Colonic mucosa (tissue), 4 donors: ENCODE results near the gene AXIN2. TPM values are rescaled to one million over a fixed set of nuclear protein-coding genes. Genes with fewer than 3 reads are reported as not detected.

Source experiments
- DNase-seq: peaks from one replicate; pipeline ENCODE4 v3.0.0-alpha.2; 2020
- H3K27ac ChIP-seq: fragments of 200-600 bp; one replicate; pipeline ENCODE4 v1.8.0; 2021
- H3K27me3 ChIP-seq: fragments of 200-600 bp; one replicate; pipeline ENCODE4 v1.8.0; 2021
- H3K36me3 ChIP-seq: fragments of 200-600 bp; one replicate; pipeline ENCODE4 v1.8.0; 2021
- H3K4me1 ChIP-seq: fragments of 200-600 bp; one replicate; pipeline ENCODE4 v1.8.0; 2021; ENCODE audit warnings: mild to moderate bottlenecking
- H3K4me3 ChIP-seq: fragments of 200-600 bp; one replicate; pipeline ENCODE4 v1.8.0; 2021
- H3K9ac ChIP-seq, 2 donors: one replicate each; pipeline ENCODE4 v1.7.0; 2013; ENCODE audit warnings: control low read depth in 2 of 2, low read depth in 2 of 2, low read length in 2 of 2
- H3K9me3 ChIP-seq: fragments of 200-600 bp; one replicate; pipeline ENCODE4 v1.8.0; 2021
- CTCF ChIP-seq: fragments of 200-600 bp; IDR thresholded peaks from one replicate; pipeline ENCODE4 v1.8.0; 2022; ENCODE audit warnings: antibody characterized with exemption, mild to moderate bottlenecking
- intact Hi-C: fragments of 100-400 bp; cut with DNase I; formaldehyde crosslinking; loops from one replicate; pipeline ENCODE4 v1.14.1; 2022
- total RNA-seq, 2 donors: library from RNA; stranded (reverse); fragmentation: NEBNext Ultra II Directional in 1 of 2; extraction: Animal tissue kit (Norgen Biotek cat#: 25700) in 1 of 2; gene quantifications; one replicate each; pipeline ENCODE4 v1.2.1, GENCODE V29; 2021
- donor health status: healthy.
- donor health status: DM: no; HTN: no; CAD: no.
- donor health status: DM: no; HTN: no; CAD: no.

AXIN2 gene
- total RNA-seq, 2 donors from 2014 or later = 38.0 to 41.6 TPM

GRCh38 chr17:65588181-65588808 is 26.8 kb upstream of the AXIN2 start:
- Histone ChIP-seq H3K9ac (peak overlapping the region in 1 of 2 donors; percentile 60), H3K27ac (peak overlapping the region; percentile 32), H3K36me3 (no peaks in the 10 kb centered on the region), H3K4me3 (no peak overlapping the region), H3K4me1 (no peaks in the 10 kb centered on the region), H3K9me3 (no peaks in the 10 kb centered on the region), H3K27me3 (no peaks in the 10 kb centered on the region)
- TF ChIP-seq CTCF = no peak
- DNase-seq = peak; percentile 86
- intact Hi-C loops = no loop called here

GRCh38 chr17:65587534-65588180 is 26.2 kb upstream of the AXIN2 start:
- intact Hi-C loops = no loop called here

GRCh38 chr17:65586899-65587298 is 25.5 kb upstream of the AXIN2 start:
- H3K9me3 ChIP-seq = no peaks in the 10 kb centered on the region
- H3K27me3 ChIP-seq = no peaks in the 10 kb centered on the region
- no peaks in the 10 kb centered on the region for H3K36me3 ChIP-seq
- intact Hi-C loops = no loop called here
- H3K4me1 ChIP-seq = no peaks in the 10 kb centered on the region
- TF ChIP-seq CTCF = no peak
- H3K27ac ChIP-seq = no peak overlapping the region
- no peak for DNase-seq
- H3K4me3 ChIP-seq = no peak overlapping the region
- H3K9ac ChIP-seq = no peak overlapping the region

More at GRCh38 chr17:65587534-65588180, 26.2 kb upstream of the AXIN2 start:
- H3K9me3 ChIP-seq = no peaks in the 10 kb centered on the region
- no peak for DNase-seq
- no peaks in the 10 kb centered on the region for H3K4me1 ChIP-seq
- no peak overlapping the region for H3K4me3 ChIP-seq
- no peaks in the 10 kb centered on the region for H3K27me3 ChIP-seq
- TF ChIP-seq CTCF = no peak
- no peak overlapping the region for H3K9ac ChIP-seq
- no peaks in the 10 kb centered on the region for H3K36me3 ChIP-seq
- H3K27ac ChIP-seq = no peak overlapping the region

GRCh38 chr17:65584604-65585521 is 23.4 kb upstream of the AXIN2 start:
- H3K4me3 ChIP-seq = no peak overlapping the region
- no peaks in the 10 kb centered on the region for H3K9me3 ChIP-seq
- intact Hi-C loops = no loop called here
- no peaks in the 10 kb centered on the region for H3K4me1 ChIP-seq
- DNase-seq = no peak
- no peaks in the 10 kb centered on the region for H3K36me3 ChIP-seq
- no peak for TF ChIP-seq CTCF
- H3K27ac ChIP-seq = no peak overlapping the region
- H3K9ac ChIP-seq = no peak overlapping the region
- no peaks in the 10 kb centered on the region for H3K27me3 ChIP-seq

GRCh38 chr17:65583921-65584603 is 22.6 kb upstream of the AXIN2 start:
- Histone ChIP-seq H3K9me3 (no peaks in the 10 kb centered on the region), H3K4me3 (no peak overlapping the region), H3K27ac (no peak overlapping the region), H3K9ac (no peak overlapping the region), H3K4me1 (no peaks in the 10 kb centered on the region), H3K27me3 (no peaks in the 10 kb centered on the region), H3K36me3 (no peaks in the 10 kb centered on the region)
- no peak for DNase-seq
- intact Hi-C loops = no loop called here
- no peak for TF ChIP-seq CTCF
